A549 (cell line): Measurements from ENCODE around the gene SUB1. TPM values are rescaled to one million over a fixed set of nuclear protein-coding genes. Genes with fewer than 3 reads are reported as not detected.

Experiments used
- ATAC-seq, 2 experiments: fragments of 200-7000 bp in 1 of 2; fragments of >200 bp in 1 of 2; cut with Nextera tagmentation in 1 of 2; cut with Tn5 transposase in 1 of 2; 3 replicates each; pipeline versions ENCODE4 v1.8.0 to v1.9.1; 2018 to 2020; ENCODE audit warnings: mild to moderate bottlenecking in 1 of 2, moderate library complexity in 1 of 2
- CTCF ChIA-PET: fragments of 300-600 bp; sonication (Branson Sonifier 250); formaldehyde crosslinking; extraction: SDS; loops from one replicate; lab custom pipeline; 2021; ENCODE audit warnings: antibody characterized with exemption, inconsistent platforms; lab: Yijun Ruan, JAX
- POLR2A ChIA-PET: fragments of 350-600 bp; formaldehyde crosslinking; extraction: SDS; loops from one replicate; lab custom pipeline; 2021; ENCODE audit warnings: antibody characterized with exemption, inconsistent platforms; lab: Yijun Ruan, JAX
- DNase-seq, 2 experiments: peaks; one replicate each; pipeline versions ENCODE4 v3.0.0 to v3.0.0-alpha.2; 2011 to 2016; ENCODE audit warnings: low read depth in 1 of 2, low spot score in 1 of 2
- FAIRE-seq: peaks from 2 replicates; lab custom pipeline; 2011; peaks lifted over from hg19 to GRCh38; lab: Jason Lieb, UNC
- H3K27ac ChIP-seq, 2 experiments: fragments of >200 bp; sonication (Bioruptor Twin); formaldehyde crosslinking; 3 replicates each; pipeline ENCODE4 v1.5.1; 2016 to 2017
- H3K4me1 ChIP-seq: fragments of >200 bp; sonication (Bioruptor Twin); formaldehyde crosslinking; 3 replicates; pipeline ENCODE4 v1.6.1; 2016
- H3K4me2 ChIP-seq: fragments of >200 bp; sonication (Bioruptor Twin); formaldehyde crosslinking; 3 replicates; pipeline ENCODE4 v1.6.1; 2016
- H3K4me3 ChIP-seq: fragments of >200 bp; sonication (Bioruptor Twin); formaldehyde crosslinking; 3 replicates; pipeline ENCODE4 v1.5.1; 2016
- H3K9me3 ChIP-seq: fragments of >200 bp; sonication (Bioruptor Twin); formaldehyde crosslinking; 3 replicates; pipeline ENCODE4 v1.6.1; 2016
- BCL3 ChIP-seq: fragments of >200 bp; sonication (Bioruptor Twin); formaldehyde crosslinking; IDR thresholded peaks from 3 replicates; pipeline ENCODE4 v1.6.1; 2016
- CEBPB ChIP-seq, 2 experiments: fragments of >200 bp in 1 of 2; sonication (Bioruptor Twin) in 1 of 2; formaldehyde crosslinking in 1 of 2; IDR thresholded peaks; 2 replicates each; pipeline ENCODE4 v1.6.1; 2012 to 2016
- EHF ChIP-seq: fragments of 250-450 bp; sonication (Bioruptor Pico); IDR thresholded peaks from 2 replicates; pipeline ENCODE4 v1.5.0; 2020; ENCODE audit warnings: mild to moderate bottlenecking
- EHMT2 ChIP-seq: fragments of 200-600 bp; sonication (generic); IDR thresholded peaks from 2 replicates; pipeline ENCODE4 v1.6.1; 2016; ENCODE audit warnings: antibody characterized with exemption, low read depth, mild to moderate bottlenecking, moderate library complexity
- ELK1 ChIP-seq: fragments of 150-350 bp; IDR thresholded peaks from 2 replicates; pipeline ENCODE4 v1.6.1; 2014; ENCODE audit warnings: low read depth, mild to moderate bottlenecking, low read length
- FOSB ChIP-seq: fragments of 250-450 bp; sonication (Bioruptor Pico); IDR thresholded peaks from 2 replicates; pipeline ENCODE4 v1.5.0; 2020; ENCODE audit warnings: mild to moderate bottlenecking, moderate library complexity
- FOSL2 ChIP-seq, 2 experiments: fragments of 450-650 bp in 1 of 2; fragments of >200 bp in 1 of 2; sonication (Bioruptor Twin) in 1 of 2; formaldehyde crosslinking; IDR thresholded peaks; 2 replicates each; pipeline versions ENCODE4 v1.5.0 to v1.6.1; 2016 to 2020; ENCODE audit warnings: mild to moderate bottlenecking in 1 of 2, moderate library complexity in 1 of 2
- FOXS1 ChIP-seq: fragments of 250-450 bp; sonication (Bioruptor Pico); IDR thresholded peaks from 2 replicates; pipeline ENCODE4 v1.5.0; 2020; ENCODE audit warnings: mild to moderate bottlenecking, moderate library complexity
- HES2 ChIP-seq: fragments of >200 bp; sonication (Bioruptor Twin); formaldehyde crosslinking; IDR thresholded peaks from 2 replicates; pipeline ENCODE4 v1.6.1; 2016
- HEYL ChIP-seq: fragments of 250-450 bp; sonication (Bioruptor Pico); IDR thresholded peaks from 2 replicates; pipeline ENCODE4 v1.8.0; 2021; ENCODE audit warnings: mild to moderate bottlenecking, moderate library complexity
- JUN ChIP-seq, 2 experiments: fragments of >200 bp; sonication (Bioruptor Twin); formaldehyde crosslinking; IDR thresholded peaks; 2 replicates in 1 of 2; 3 replicates in 1 of 2; pipeline ENCODE4 v1.6.1; 2016 to 2017
- JUNB ChIP-seq: fragments of >200 bp; sonication (Bioruptor Twin); formaldehyde crosslinking; IDR thresholded peaks from 2 replicates; pipeline ENCODE4 v1.6.1; 2016
- KDM5A ChIP-seq: fragments of 200-600 bp; sonication (generic); IDR thresholded peaks from 2 replicates; pipeline ENCODE4 v1.6.1; 2016; ENCODE audit warnings: antibody characterized with exemption, mild to moderate bottlenecking
- MAFK ChIP-seq: fragments of 450-650 bp; IDR thresholded peaks from 2 replicates; pipeline ENCODE4 v1.6.1; 2014; ENCODE audit not compliant: partially characterized antibody
- MAX ChIP-seq: IDR thresholded peaks from 2 replicates; pipeline ENCODE4 v1.6.1; 2012
- MAZ ChIP-seq: fragments of 150-350 bp; IDR thresholded peaks from 2 replicates; pipeline ENCODE4 v1.6.1; 2014; ENCODE audit warnings: antibody characterized with exemption, low read depth, low read length, borderline replicate concordance
- PHF8 ChIP-seq: fragments of 200-600 bp; sonication (generic); IDR thresholded peaks from 2 replicates; pipeline ENCODE4 v1.6.1; 2016; ENCODE audit warnings: low read depth, mild to moderate bottlenecking, antibody characterized with exemption, moderate library complexity, borderline replicate concordance
- POLR2A ChIP-seq: IDR thresholded peaks from 2 replicates; pipeline ENCODE4 v1.6.1; 2012; ENCODE audit warnings: mild to moderate bottlenecking, low read length
- RAD21 ChIP-seq, 2 experiments: fragments of >200 bp in 1 of 2; sonication (Bioruptor Twin) in 1 of 2; formaldehyde crosslinking in 1 of 2; IDR thresholded peaks in 1 of 2; conservative IDR thresholded peaks in 1 of 2; 2 replicates in 1 of 2; 3 replicates in 1 of 2; pipeline ENCODE4 v1.6.1; 2012 to 2018; ENCODE audit warnings: inconsistent platforms in 1 of 2
- REST ChIP-seq: fragments of 200-600 bp; sonication (generic); IDR thresholded peaks from 2 replicates; pipeline ENCODE4 v1.6.1; 2016; ENCODE audit warnings: antibody characterized with exemption, mild to moderate bottlenecking, moderate library complexity
- RNF2 ChIP-seq: fragments of 200-600 bp; sonication (generic); IDR thresholded peaks from 2 replicates; pipeline ENCODE4 v1.6.1; 2016; ENCODE audit warnings: low read depth, mild to moderate bottlenecking, antibody characterized with exemption, moderate library complexity, borderline replicate concordance
- SMC3 ChIP-seq: fragments of >200 bp; sonication (Bioruptor Twin); formaldehyde crosslinking; IDR thresholded peaks from 3 replicates; pipeline ENCODE4 v1.6.1; 2018; ENCODE audit warnings: inconsistent platforms
- SREBF2 ChIP-seq: fragments of 450-650 bp; IDR thresholded peaks from 2 replicates; pipeline ENCODE4 v1.6.1; 2014; ENCODE audit warnings: mild to moderate bottlenecking, moderate library complexity
- TFCP2L1 ChIP-seq: fragments of 250-450 bp; sonication (Bioruptor Pico); IDR thresholded peaks from 2 replicates; pipeline ENCODE4 v1.5.0; 2021; ENCODE audit warnings: mild to moderate bottlenecking
- TP53 ChIP-seq: fragments of 250-450 bp; sonication (Bioruptor Pico); IDR thresholded peaks from 2 replicates; pipeline ENCODE4 v1.5.0; 2021; ENCODE audit warnings: mild to moderate bottlenecking, moderate library complexity
- ZNF302 ChIP-seq: fragments of 250-450 bp; sonication (Bioruptor Pico); IDR thresholded peaks from 2 replicates; pipeline ENCODE4 v1.9.0; 2021; ENCODE audit warnings: inconsistent platforms, mild to moderate bottlenecking, moderate library complexity
- ZSCAN20 ChIP-seq: fragments of 250-450 bp; sonication (Bioruptor Pico); IDR thresholded peaks from 2 replicates; pipeline ENCODE4 v1.8.0; 2022; ENCODE audit warnings: mild to moderate bottlenecking, moderate library complexity
- WGBS: methylation state at CpG from one replicate; pipeline ENCODE4 v1.1.6; 2017; ENCODE audit errors: missing lambda C conversion rate; 5-methylcytosine and 5-hydroxymethylcytosine counted together
- polyA plus RNA-seq, 4 experiments: library from polyadenylated mRNA; depleted of rRNA in 3 of 4; stranded (reverse); fragments of >200 nt; fragmentation: RNase III in 1 of 4; extraction: RNeasy Plus Mini Kit Qiagen cat#74134 plus additional on column Dnase treatment in 1 of 4; gene quantifications; 2 replicates in 3 of 4; 3 replicates in 1 of 4; pipeline ENCODE4 v1.2.3, GENCODE V29; 2011 to 2017

Gene SUB1
- polyA plus RNA-seq, 2 of the 4 experiments (the other 2 are of a cell fraction), result 190 to 450 TPM

GRCh38 chr5:32583582-32584232 is 1.6 kb upstream of the SUB1 start:
- Histone ChIP-seq H3K4me1 (peaks cover 24% of the 10 kb centered on the region), H3K4me3 (no peak overlapping the region), H3K27ac (no peak overlapping the region), H3K9me3 (no peaks in the 10 kb centered on the region), H3K4me2 (no peak overlapping the region; the same call in 2 of the 3 replicates)
- WGBS, result 85% methylated on average over 16 of the region's 16 CpGs
- POLR2A ChIA-PET, result no interaction called here
- CTCF ChIA-PET, result interaction anchor here (1.5 to 3.1 kb wide), 2 partner anchors 10 to 94 kb away, joined by 8 to 9 read pairs; no protein-coding TSS in a partner anchor
- FAIRE-seq, result no peak
- TF ChIP-seq POLR2A (no peak), EHF (no peak), MAFK (no peak), HES2 (no peak), SMC3 (no peak), PHF8 (no peak), TP53 (CRISPR knock-in tag) (no peak), FOXS1 (CRISPR knock-in tag) (no peak), RNF2 (no peak), MAX (no peak), JUN (IDR thresholded peaks at IDR 0.05) (no peak), TFCP2L1 (CRISPR knock-in tag) (no peak), KDM5A (no peak), FOSB (no peak), ELK1 (no peak)
- DNase-seq, result no peak
- no peak for ATAC-seq

- ChIA-PET POLR2A (interaction anchor here (0.7 to 1.3 kb wide), 3 partner anchors 21 to 95 kb away, joined by 3 to 7 read pairs (median 4); no protein-coding TSS in a partner anchor), CTCF (interaction anchor here (0.9 to 3.1 kb wide), 5 partner anchors 11 to 227 kb away, joined by 3 to 13 read pairs (median 4); no protein-coding TSS in a partner anchor)
- WGBS, result 59% methylated on average over 6 of the region's 6 CpGs
- no peak for ATAC-seq
- TF ChIP-seq ELK1, result no peak
- TF ChIP-seq FOSL2 (IDR thresholded peaks at IDR 0.05), result no peak
- TF ChIP-seq FOSL2 (CRISPR knock-in tag; IDR thresholded peaks at IDR 0.05), result no peak
- TF ChIP-seq HEYL, result no peak
- TF ChIP-seq RNF2, result no peak
- TF ChIP-seq MAX, result no peak
- TF ChIP-seq FOXS1 (CRISPR knock-in tag), result no peak
- no peak for TF ChIP-seq SREBF2
- TF ChIP-seq CEBPB (IDR thresholded peaks at IDR 0.05), result no peak
- TF ChIP-seq TFCP2L1 (CRISPR knock-in tag), result no peak
- no peak for TF ChIP-seq EHMT2
- no peak for TF ChIP-seq REST
- TF ChIP-seq ZNF302, result no peak
- TF ChIP-seq BCL3, result no peak
- TF ChIP-seq RAD21 (conservative IDR thresholded peaks at IDR 0.05 in 1 of 2, IDR thresholded peaks at IDR 0.05 in 1 of 2), result no peak
- TF ChIP-seq ZSCAN20 (CRISPR knock-in tag), result no peak
- TF ChIP-seq JUNB, result no peak
- no peak for TF ChIP-seq SMC3
- TF ChIP-seq MAZ, result no peak
- peaks cover 24% of the 10 kb centered on the region for H3K4me1 ChIP-seq
- peak overlapping the region; percentile 85; the same call in 2 of the 3 replicates for H3K4me3 ChIP-seq
- no peak for DNase-seq
- no peaks in the 10 kb centered on the region for H3K9me3 ChIP-seq
- no peak for FAIRE-seq
- H3K4me2 ChIP-seq, result peak overlapping the region; percentile 87
- peak overlapping the region; percentile 92 to 96 for H3K27ac ChIP-seq
Observed at GRCh38 chr5:32584646-32585045, 711 bp upstream of the SUB1 start.
